ENCODE results near the gene MGST1. TPM values are rescaled to one million over a fixed set of nuclear protein-coding genes. Genes with fewer than 3 reads are reported as not detected.

Gene MGST1
- total and polyA plus RNA-seq, 7 donors: 9.3 to 33.6 (median 17.8) TPM

DNA sequence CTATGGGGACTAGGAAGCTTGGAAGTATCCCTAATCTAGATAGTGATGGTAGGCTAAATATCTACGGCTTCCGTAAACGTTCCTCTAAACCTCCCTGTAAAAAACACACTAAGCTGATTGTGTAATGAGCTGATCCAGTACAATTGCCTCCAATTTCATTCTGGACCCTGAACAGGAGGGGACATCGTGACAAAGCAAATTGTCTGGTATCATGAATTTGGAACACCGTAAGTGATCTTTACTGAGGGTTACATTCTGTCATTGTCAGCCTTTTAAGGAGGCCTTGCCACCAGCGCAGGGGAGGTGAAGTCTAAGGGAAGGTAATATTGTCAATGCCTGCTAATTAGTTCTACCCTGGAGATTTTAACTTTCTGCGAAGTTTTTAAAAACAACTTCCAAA lies 487 bp upstream of the MGST1 start:
- H3K9me3 ChIP-seq: no peaks in the 10 kb centered on the region
- peak overlapping the region; percentile 55 for H3K4me3 ChIP-seq
- no peaks in the 10 kb centered on the region for H3K27me3 ChIP-seq (ENCODE audit: insufficient read depth in 3 of 3, low read length in 2 of 3)
- no peak overlapping the region for H3K27ac ChIP-seq
- 49 to 59% (median 59%) methylated on average over 7 of the region's 7 CpGs for WGBS, 3 donors
- H3K36me3 ChIP-seq (ENCODE audit: insufficient read depth in 1 of 2, low read depth in 1 of 2): no peaks in the 10 kb centered on the region
- ATAC-seq (peak in 1 of 4 donors; percentile 16), DNase-seq (no peak)
- TF ChIP-seq, protein P1, sequence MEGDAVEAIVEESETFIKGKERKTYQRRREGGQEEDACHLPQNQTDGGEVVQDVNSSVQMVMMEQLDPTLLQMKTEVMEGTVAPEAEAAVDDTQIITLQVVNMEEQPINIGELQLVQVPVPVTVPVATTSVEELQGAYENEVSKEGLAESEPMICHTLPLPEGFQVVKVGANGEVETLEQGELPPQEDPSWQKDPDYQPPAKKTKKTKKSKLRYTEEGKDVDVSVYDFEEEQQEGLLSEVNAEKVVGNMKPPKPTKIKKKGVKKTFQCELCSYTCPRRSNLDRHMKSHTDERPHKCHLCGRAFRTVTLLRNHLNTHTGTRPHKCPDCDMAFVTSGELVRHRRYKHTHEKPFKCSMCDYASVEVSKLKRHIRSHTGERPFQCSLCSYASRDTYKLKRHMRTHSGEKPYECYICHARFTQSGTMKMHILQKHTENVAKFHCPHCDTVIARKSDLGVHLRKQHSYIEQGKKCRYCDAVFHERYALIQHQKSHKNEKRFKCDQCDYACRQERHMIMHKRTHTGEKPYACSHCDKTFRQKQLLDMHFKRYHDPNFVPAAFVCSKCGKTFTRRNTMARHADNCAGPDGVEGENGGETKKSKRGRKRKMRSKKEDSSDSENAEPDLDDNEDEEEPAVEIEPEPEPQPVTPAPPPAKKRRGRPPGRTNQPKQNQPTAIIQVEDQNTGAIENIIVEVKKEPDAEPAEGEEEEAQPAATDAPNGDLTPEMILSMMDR (IDR thresholded peaks at IDR 0.05): no peak
- intact Hi-C loops (cut with DNase I): no loop called here
- no peaks in the 10 kb centered on the region for H3K4me1 ChIP-seq

DNA sequence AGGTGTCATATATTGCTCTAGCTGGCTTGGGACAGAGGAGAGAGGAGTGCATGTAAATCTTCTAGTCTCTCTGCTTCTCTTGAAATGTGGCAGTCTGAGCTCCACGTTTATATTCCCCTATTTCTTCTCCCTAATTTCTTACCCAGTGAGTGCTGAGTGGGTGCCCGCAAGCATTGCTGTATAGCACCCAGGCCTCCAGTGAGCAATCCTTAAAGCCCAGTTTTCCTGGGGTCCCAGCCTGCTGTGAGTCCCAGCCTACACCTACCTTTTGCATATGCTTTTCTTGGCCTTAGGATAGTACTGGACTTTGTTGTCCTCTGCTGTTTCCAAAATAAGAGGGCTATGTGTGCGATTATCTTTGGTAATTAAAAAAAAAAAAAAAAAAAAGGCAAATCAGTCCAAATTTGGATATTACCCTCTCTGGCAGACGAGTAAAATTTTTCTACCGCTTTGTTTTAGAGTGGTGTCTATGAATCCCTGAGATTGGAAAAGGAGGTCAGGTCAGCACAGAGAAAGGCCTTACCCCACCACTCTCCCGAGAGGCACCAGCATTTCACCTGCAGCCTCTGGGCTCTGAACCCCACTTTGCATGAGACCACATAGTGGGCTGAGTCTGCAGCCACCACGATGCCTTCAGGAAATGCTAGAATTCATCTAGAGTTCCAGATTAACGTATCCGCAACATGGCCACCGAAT lies 1.1 kb downstream of the MGST1 start:
- intact Hi-C loops (cut with DNase I): no loop called here
- Histone ChIP-seq H3K27ac (no peak overlapping the region), H3K4me1 (no peaks in the 10 kb centered on the region), H3K4me3 (peak overlapping the region; percentile 55), H3K27me3 (ENCODE audit: insufficient read depth in 3 of 3, low read length in 2 of 3) (no peaks in the 10 kb centered on the region), H3K36me3 (ENCODE audit: insufficient read depth in 1 of 2, low read depth in 1 of 2) (no peaks in the 10 kb centered on the region), H3K9me3 (no peaks in the 10 kb centered on the region)
- ATAC-seq: peak in 2 of 4 donors; percentile 11 to 26
- WGBS, 3 donors: 68 to 75% (median 70%) methylated on average over 10 of the region's 10 CpGs
- no peak for DNase-seq
- TF ChIP-seq, protein P1 (IDR thresholded peaks at IDR 0.05): no peak

DNA sequence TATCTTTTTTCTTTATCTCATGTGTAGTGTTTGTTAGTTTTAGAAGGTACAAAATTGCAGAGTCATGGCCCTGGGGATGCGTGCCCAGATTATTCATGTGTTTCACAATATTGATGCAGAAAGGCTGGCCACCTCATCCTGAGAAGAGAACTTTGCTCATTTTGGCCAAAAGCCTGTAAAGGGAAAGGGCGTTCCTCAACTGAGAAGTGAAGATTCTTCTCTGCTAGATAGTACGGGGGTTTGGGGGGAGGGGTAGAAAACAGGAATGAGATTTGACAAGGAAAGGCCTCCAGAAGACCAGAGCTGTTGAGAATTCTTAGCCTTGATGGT lies 1.7 kb downstream of the MGST1 start:
- DNase-seq: peak; percentile 68 to 73
- Histone ChIP-seq H3K36me3 (ENCODE audit: insufficient read depth in 1 of 2, low read depth in 1 of 2) (no peaks in the 10 kb centered on the region), H3K9me3 (no peaks in the 10 kb centered on the region), H3K4me3 (peak overlapping the region; percentile 55), H3K4me1 (no peaks in the 10 kb centered on the region), H3K27me3 (ENCODE audit: insufficient read depth in 3 of 3, low read length in 2 of 3) (no peaks in the 10 kb centered on the region), H3K27ac (no peak overlapping the region)
- intact Hi-C loops (cut with DNase I): no loop called here
- 63 to 85% (median 72%) methylated on average over 3 of the region's 3 CpGs for WGBS, 3 donors
- TF ChIP-seq, protein P1 (IDR thresholded peaks at IDR 0.05): no peak
- ATAC-seq: peak in 3 of 4 donors; percentile 45 to 73 (median 71)

DNA sequence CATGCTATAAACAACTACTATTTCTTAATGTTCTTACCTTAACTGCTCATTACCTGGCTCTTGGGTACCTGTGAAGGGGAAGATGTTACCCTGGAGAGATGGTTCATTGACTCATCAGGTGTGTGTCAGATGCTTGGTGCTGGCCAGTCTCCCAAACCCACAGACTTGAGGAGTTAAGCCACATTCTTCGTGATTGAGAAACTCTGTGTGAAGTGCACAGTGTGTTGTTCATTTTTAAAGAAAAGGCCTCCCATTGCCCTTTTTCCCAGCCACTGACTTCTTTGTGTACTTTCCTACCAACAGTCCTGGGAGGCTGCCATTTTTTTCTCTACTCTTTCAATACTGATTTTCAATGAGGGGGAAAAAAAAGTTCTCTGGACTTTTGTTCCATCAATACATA lies 3.2 kb downstream of the MGST1 start:
- Histone ChIP-seq H3K4me3 (no peak overlapping the region), H3K36me3 (ENCODE audit: insufficient read depth in 1 of 2, low read depth in 1 of 2) (no peaks in the 10 kb centered on the region), H3K27ac (no peak overlapping the region), H3K4me1 (no peaks in the 10 kb centered on the region), H3K9me3 (no peaks in the 10 kb centered on the region), H3K27me3 (ENCODE audit: insufficient read depth in 3 of 3, low read length in 2 of 3) (no peaks in the 10 kb centered on the region)
- DNase-seq: peak; percentile 66 to 76
- intact Hi-C loops (cut with DNase I): no loop called here
- WGBS, 3 donors: 66 to 76% (median 71%) methylated on average over 1 of the region's 1 CpG
- TF ChIP-seq, protein P1 (IDR thresholded peaks at IDR 0.05): no peak
- peak in 3 of 4 donors; percentile 49 to 61 (median 56) for ATAC-seq

DNA sequence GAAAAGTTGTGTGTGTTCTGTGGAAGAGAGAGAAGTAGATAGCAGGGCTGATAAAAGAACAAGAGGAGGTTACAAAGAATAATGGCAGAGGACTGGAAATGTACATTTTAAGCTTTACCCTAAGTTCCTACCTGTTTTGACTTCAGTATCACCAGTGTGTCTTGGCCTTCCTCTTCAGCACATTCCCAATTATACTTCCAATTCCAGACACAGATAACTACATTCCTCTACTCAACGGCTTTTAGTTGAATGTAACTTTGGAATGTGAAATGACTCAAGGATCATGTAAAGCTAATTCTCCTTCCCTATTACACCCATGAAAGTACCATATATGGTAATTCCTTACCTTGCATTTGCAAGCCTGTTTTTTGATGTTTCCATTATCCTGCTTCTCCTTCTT lies 5.0 kb downstream of the MGST1 start:
- Histone ChIP-seq H3K9me3 (no peaks in the 10 kb centered on the region), H3K27ac (no peak overlapping the region), H3K27me3 (ENCODE audit: insufficient read depth in 3 of 3, low read length in 2 of 3) (no peaks in the 10 kb centered on the region), H3K4me1 (no peaks in the 10 kb centered on the region), H3K36me3 (ENCODE audit: insufficient read depth in 1 of 2, low read depth in 1 of 2) (no peaks in the 10 kb centered on the region), H3K4me3 (no peak overlapping the region)
- intact Hi-C loops (cut with DNase I): no loop called here
- TF ChIP-seq, protein P1 (IDR thresholded peaks at IDR 0.05): no peak
- ATAC-seq (no peak), DNase-seq (no peak)
- 54 to 62% (median 55%) methylated on average over 1 of the region's 1 CpG for WGBS, 3 donors
